GM12875 (cell line): ENCODE measurements around the gene ZNF638.
"Not testable (repeated sequence)": the region's sequence is repeated elsewhere in the genome, so short reads cannot be mapped to it uniquely, and the experiment has no call there.

ENCODE experiments used
- H3K4me3 ChIP-seq: one replicate; pipeline ENCODE4 v1.5.1; 2011; ENCODE audit warnings: low read depth, low read length, control low read depth
- CTCF ChIP-seq: IDR thresholded peaks from 2 replicates; pipeline ENCODE4 v1.5.1; 2011; ENCODE audit warnings: low read depth, mild to moderate bottlenecking, control low read depth, inconsistent platforms, low read length, moderate library complexity, borderline replicate concordance; ENCODE audit not compliant: insufficient read depth

ZNF638 gene

GRCh38 chr2:71292159-71292558, 39.4 kb upstream of the ZNF638 start:
- no peak for TF ChIP-seq CTCF
- H3K4me3 ChIP-seq: no peak overlapping the region

DNA sequence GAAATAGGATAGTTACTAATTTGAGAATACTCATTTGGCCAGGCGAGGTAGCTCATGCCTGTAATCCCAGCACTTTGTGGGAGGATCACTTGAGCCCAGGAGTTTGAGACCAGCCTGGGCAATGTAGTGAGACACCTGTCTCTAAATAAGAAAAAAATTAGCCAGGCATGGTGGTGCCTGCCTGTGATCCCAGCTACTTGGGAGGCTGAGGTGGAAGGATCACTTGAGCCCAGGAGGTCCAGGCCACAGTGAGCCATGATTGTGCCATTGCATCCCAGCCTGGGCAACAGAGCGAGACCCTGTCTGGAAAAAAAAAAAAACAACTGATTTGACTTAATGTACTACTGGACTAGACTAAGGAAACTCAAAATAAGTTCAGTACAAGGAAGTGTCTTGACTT, 32.7 kb upstream of the ZNF638 start:
- no peak overlapping the region for H3K4me3 ChIP-seq
- TF ChIP-seq CTCF: no peak

DNA sequence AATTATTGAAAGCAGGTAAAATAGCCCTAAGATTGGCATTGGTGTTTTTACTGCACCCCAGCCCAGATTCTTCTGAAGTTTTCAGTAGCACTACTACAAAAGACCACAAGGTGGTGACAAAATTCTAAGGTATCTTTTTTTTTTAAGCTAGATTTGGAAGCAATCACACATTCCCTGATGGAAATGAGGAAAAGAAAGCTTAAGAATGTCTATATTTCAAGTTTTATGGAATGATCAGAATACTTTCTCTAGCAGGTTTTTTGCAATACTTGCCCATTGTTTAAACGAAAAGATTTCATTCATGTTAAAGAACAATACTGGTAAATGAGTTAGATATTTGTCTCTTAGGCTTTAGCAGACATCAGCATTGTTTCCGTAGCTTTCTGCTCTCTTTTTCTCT, 32.1 kb upstream of the ZNF638 start:
- peak; percentile 31; the same call in 1 of the 2 replicates for TF ChIP-seq CTCF
- H3K4me3 ChIP-seq: no peak overlapping the region

GRCh38 chr2:71303849-71304248, 27.7 kb upstream of the ZNF638 start:
- no peak overlapping the region for H3K4me3 ChIP-seq
- TF ChIP-seq CTCF: no peak

GRCh38 chr2:71306762-71307161, 24.8 kb upstream of the ZNF638 start:
- no peak overlapping the region for H3K4me3 ChIP-seq
- TF ChIP-seq CTCF: no peak

DNA sequence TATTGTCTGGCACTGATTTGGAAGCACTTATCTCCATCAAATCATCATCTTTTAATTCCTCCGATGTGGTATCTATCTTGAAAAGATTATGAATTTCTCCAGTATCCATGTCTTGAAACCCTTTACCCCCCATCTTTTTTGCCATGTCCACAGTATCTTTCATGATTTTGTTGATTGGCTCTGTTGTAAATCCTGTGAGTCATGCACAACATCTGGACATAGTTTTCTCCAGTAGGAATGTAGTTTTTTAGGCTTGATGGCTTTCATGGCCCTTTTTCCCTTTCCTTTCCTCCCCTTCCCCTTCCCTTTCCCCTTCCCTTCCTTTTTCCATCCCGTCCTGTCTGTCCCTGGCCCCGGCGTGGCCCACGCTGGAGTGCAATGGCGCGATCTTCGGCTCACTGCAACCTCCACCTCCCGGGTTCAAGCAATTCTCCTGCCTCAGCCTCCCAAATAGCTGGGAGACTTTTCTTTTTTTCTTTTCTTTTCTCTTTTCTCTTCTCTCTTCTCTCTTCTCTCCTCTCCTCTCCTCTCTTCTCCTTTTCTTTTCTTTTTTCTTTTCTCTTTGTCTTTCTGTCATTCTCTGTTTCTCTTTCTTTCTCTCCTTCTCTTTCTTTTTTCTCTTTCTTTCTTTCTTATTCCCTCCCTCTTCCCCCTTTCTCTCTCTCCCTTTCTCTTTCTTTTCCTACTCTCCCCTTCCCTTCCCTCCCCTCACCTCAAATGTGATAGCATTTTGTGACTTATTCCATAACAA, 18.4 kb upstream of the ZNF638 start:
- H3K4me3 ChIP-seq: no peak overlapping the region
- TF ChIP-seq CTCF: no peak

- TF ChIP-seq CTCF: no peak
- no peak overlapping the region for H3K4me3 ChIP-seq
These were observed 14.5 kb upstream of the ZNF638 start for GRCh38 chr2:71317060-71317459.

- H3K4me3 ChIP-seq: not testable (repeated sequence)
These were observed 13.7 kb upstream of the ZNF638 start for GRCh38 chr2:71317900-71318299.
